K562 (cell line): ENCODE measurements around the gene MATR3. TPM values are rescaled to one million over a fixed set of nuclear protein-coding genes. Genes with fewer than 3 reads are reported as not detected.

Source experiments
- DEAF1 ChIP-seq: fragments of 450-650 bp; formaldehyde crosslinking; IDR thresholded peaks from 2 replicates; pipeline ENCODE4 v1.4.0; 2020; ENCODE audit warnings: mild to moderate bottlenecking, moderate library complexity
- E2F4 ChIP-seq: sonication (generic); formaldehyde crosslinking; IDR thresholded peaks from 2 replicates; pipeline ENCODE4 v1.8.0; 2022; ENCODE audit warnings: mild to moderate bottlenecking, low read depth, missing genetic modification reagents
- FOXP4 ChIP-seq: sonication (generic); formaldehyde crosslinking; IDR thresholded peaks from 2 replicates; pipeline ENCODE4 v1.8.0; 2022; ENCODE audit warnings: mild to moderate bottlenecking, missing genetic modification reagents, borderline replicate concordance
- GTF2E2 ChIP-seq: fragments of 200-800 bp; sonication (Bioruptor generic); IDR thresholded peaks from 2 replicates; pipeline ENCODE4 v1.6.1; 2016; ENCODE audit warnings: missing genetic modification characterization, missing compliant biosample characterization
- IRF9 ChIP-seq: fragments of 450-650 bp; IDR thresholded peaks from 2 replicates; pipeline ENCODE4 v1.6.1; 2016; ENCODE audit warnings: missing biosample characterization, missing genetic modification characterization
- KDM2B ChIP-seq: fragments of 250-450 bp; sonication (Bioruptor Pico); IDR thresholded peaks from 2 replicates; pipeline ENCODE4 v1.8.0; 2021; ENCODE audit warnings: mild to moderate bottlenecking, moderate library complexity
- L3MBTL2 ChIP-seq: fragments of 450-650 bp; IDR thresholded peaks from 2 replicates; pipeline ENCODE4 v1.6.1; 2016; ENCODE audit warnings: mild to moderate bottlenecking, moderate library complexity
- MXD1 ChIP-seq: fragments of 250-450 bp; sonication (Bioruptor Pico); IDR thresholded peaks from 2 replicates; pipeline ENCODE4 v1.8.0; 2021; ENCODE audit warnings: borderline replicate concordance, mild to moderate bottlenecking, moderate library complexity; ENCODE audit not compliant: poor library complexity, severe bottlenecking
- POLR2B ChIP-seq: fragments of 450-650 bp; IDR thresholded peaks from 2 replicates; pipeline ENCODE4 v1.6.1; 2018; ENCODE audit warnings: low read depth; ENCODE audit not compliant: partially characterized antibody
- TAF7 ChIP-seq: fragments of 450-650 bp; IDR thresholded peaks from 2 replicates; pipeline ENCODE4 v1.6.1; 2016; ENCODE audit warnings: missing genetic modification characterization, missing compliant biosample characterization
- ZNF561 ChIP-seq: fragments of 450-650 bp; formaldehyde crosslinking; conservative IDR thresholded peaks from 2 replicates; pipeline ENCODE4 v1.4.0; 2020; ENCODE audit warnings: mild to moderate bottlenecking, moderate library complexity
- polyA plus RNA-seq, 8 experiments: library from polyadenylated mRNA; depleted of rRNA in 4 of 8; stranded (reverse) in 5 of 8; unstranded in 3 of 8; fragments of >200 nt; fragmentation: Nextera tagmentation in 2 of 8; fragmentation: Illumina TruSeq in 1 of 8; extraction: Ambion mirVana in 2 of 8; extraction: Trizol in 1 of 8; gene quantifications; 2 replicates each; pipeline versions ENCODE4 v1.2.1 to v1.2.3, GENCODE V29; 2011 to 2014; ENCODE audit warnings: inconsistent platforms in 1 of 8, missing spikeins in 1 of 8
- total RNA-seq, 7 experiments: library from RNA; depleted of rRNA in 6 of 7; stranded (reverse); fragments of >200 nt in 6 of 7; fragmentation: Illumina TruSeq in 2 of 7; extraction: Trizol in 2 of 7; gene quantifications; 2 replicates each; pipeline versions ENCODE4 v1.2.1 to v1.2.3, GENCODE V29; 2011 to 2021; ENCODE audit warnings: low replicate concordance in 1 of 7
- TF ChIP-seq, protein P1 (sequence below): sonication (generic); formaldehyde crosslinking; IDR thresholded peaks from 2 replicates; pipeline ENCODE4 v1.8.0; 2022; ENCODE audit warnings: mild to moderate bottlenecking, missing genetic modification reagents
- TF ChIP-seq, protein P2 (sequence below): fragments of 250-450 bp; sonication (Bioruptor Pico); IDR thresholded peaks from 2 replicates; pipeline ENCODE4 v1.4.0; 2020; ENCODE audit warnings: mild to moderate bottlenecking, moderate library complexity

Gene MATR3
- total and polyA plus RNA-seq, 9 of the 15 experiments (the other 6 are each of a cell fraction or from before 2014, with no cell fraction given) = 150 to 425 (median 263) TPM

- TF ChIP-seq, protein P1, sequence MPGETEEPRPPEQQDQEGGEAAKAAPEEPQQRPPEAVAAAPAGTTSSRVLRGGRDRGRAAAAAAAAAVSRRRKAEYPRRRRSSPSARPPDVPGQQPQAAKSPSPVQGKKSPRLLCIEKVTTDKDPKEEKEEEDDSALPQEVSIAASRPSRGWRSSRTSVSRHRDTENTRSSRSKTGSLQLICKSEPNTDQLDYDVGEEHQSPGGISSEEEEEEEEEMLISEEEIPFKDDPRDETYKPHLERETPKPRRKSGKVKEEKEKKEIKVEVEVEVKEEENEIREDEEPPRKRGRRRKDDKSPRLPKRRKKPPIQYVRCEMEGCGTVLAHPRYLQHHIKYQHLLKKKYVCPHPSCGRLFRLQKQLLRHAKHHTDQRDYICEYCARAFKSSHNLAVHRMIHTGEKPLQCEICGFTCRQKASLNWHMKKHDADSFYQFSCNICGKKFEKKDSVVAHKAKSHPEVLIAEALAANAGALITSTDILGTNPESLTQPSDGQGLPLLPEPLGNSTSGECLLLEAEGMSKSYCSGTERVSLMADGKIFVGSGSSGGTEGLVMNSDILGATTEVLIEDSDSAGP (CRISPR knock-in tag) = no peak
- no peak for TF ChIP-seq KDM2B (CRISPR knock-in tag)
- peak; percentile 89 for TF ChIP-seq POLR2B
- no peak for TF ChIP-seq DEAF1
- TF ChIP-seq, protein P2, sequence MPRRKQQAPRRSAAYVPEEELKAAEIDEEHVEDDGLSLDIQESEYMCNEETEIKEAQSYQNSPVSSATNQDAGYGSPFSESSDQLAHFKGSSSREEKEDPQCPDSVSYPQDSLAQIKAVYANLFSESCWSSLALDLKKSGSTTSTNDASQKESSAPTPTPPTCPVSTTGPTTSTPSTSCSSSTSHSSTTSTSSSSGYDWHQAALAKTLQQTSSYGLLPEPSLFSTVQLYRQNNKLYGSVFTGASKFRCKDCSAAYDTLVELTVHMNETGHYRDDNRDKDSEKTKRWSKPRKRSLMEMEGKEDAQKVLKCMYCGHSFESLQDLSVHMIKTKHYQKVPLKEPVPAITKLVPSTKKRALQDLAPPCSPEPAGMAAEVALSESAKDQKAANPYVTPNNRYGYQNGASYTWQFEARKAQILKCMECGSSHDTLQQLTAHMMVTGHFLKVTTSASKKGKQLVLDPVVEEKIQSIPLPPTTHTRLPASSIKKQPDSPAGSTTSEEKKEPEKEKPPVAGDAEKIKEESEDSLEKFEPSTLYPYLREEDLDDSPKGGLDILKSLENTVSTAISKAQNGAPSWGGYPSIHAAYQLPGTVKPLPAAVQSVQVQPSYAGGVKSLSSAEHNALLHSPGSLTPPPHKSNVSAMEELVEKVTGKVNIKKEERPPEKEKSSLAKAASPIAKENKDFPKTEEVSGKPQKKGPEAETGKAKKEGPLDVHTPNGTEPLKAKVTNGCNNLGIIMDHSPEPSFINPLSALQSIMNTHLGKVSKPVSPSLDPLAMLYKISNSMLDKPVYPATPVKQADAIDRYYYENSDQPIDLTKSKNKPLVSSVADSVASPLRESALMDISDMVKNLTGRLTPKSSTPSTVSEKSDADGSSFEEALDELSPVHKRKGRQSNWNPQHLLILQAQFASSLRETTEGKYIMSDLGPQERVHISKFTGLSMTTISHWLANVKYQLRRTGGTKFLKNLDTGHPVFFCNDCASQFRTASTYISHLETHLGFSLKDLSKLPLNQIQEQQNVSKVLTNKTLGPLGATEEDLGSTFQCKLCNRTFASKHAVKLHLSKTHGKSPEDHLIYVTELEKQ (CRISPR knock-in tag) = no peak
- TF ChIP-seq E2F4 (CRISPR knock-in tag) = no peak
- no peak for TF ChIP-seq ZNF561 (CRISPR knock-in tag)
- TF ChIP-seq TAF7 (tag) = peak; percentile 47
- TF ChIP-seq L3MBTL2 = peak; percentile 96
- peak; percentile 97 for TF ChIP-seq GTF2E2 (tag)
- TF ChIP-seq FOXP4 (CRISPR knock-in tag) = no peak
- TF ChIP-seq IRF9 (tag) = no peak
- TF ChIP-seq MXD1 (CRISPR knock-in tag) = peak; percentile 92
Observed at GRCh38 chr5:139273572-139274289, 19.8 kb upstream of the MATR3 start (continued).
